Endodermal cell (in vitro differentiated cells): ENCODE data around the gene RBM4. TPM values are rescaled to one million over a fixed set of nuclear protein-coding genes. Genes with fewer than 3 reads are reported as not detected.

Source experiments
- DNase-seq: peaks from one replicate; pipeline ENCODE4 v3.0.0-alpha.2; 2017
- H3K27ac ChIP-seq: 2 replicates; pipeline ENCODE4 v1.5.1; 2013; ENCODE audit warnings: mild to moderate bottlenecking, low read depth, low read length, moderate library complexity
- H3K27me3 ChIP-seq: 2 replicates; pipeline ENCODE4 v1.6.1; 2013; ENCODE audit warnings: mild to moderate bottlenecking, low read length, moderate library complexity; ENCODE audit not compliant: insufficient read depth, control insufficient read depth, poor library complexity, severe bottlenecking
- H3K36me3 ChIP-seq: 2 replicates; pipeline ENCODE4 v1.7.0; 2013; ENCODE audit warnings: mild to moderate bottlenecking, low read length, moderate library complexity; ENCODE audit not compliant: control insufficient read depth, insufficient read depth
- H3K4me1 ChIP-seq: one replicate; pipeline ENCODE4 v1.7.0; 2013; ENCODE audit warnings: low read length; ENCODE audit not compliant: control insufficient read depth, insufficient read depth
- H3K4me3 ChIP-seq: 2 replicates; pipeline ENCODE4 v1.5.1; 2013; ENCODE audit warnings: mild to moderate bottlenecking, low read length, moderate library complexity
- H3K9ac ChIP-seq: 2 replicates; pipeline ENCODE4 v1.6.1; 2013; ENCODE audit warnings: mild to moderate bottlenecking, low read length, moderate library complexity; ENCODE audit not compliant: poor library complexity, severe bottlenecking; ENCODE audit errors: extremely low read depth
- H3K9me3 ChIP-seq: 2 replicates; pipeline ENCODE4 v1.6.1; 2013; ENCODE audit warnings: mild to moderate bottlenecking, low read length, moderate library complexity; ENCODE audit not compliant: control insufficient read depth
- H3K27ac Mint-ChIP-seq: 2 replicates; pipeline ENCODE4 v1.8.0; 2020; ENCODE audit warnings: mixed read lengths
- H3K27me3 Mint-ChIP-seq: 2 replicates; pipeline ENCODE4 v1.8.0; 2021; ENCODE audit warnings: mild to moderate bottlenecking, mixed read lengths; ENCODE audit not compliant: insufficient read depth
- H3K36me3 Mint-ChIP-seq: 2 replicates; pipeline ENCODE4 v1.8.0; 2020; ENCODE audit warnings: low read depth, mixed read lengths
- H3K4me1 Mint-ChIP-seq: 2 replicates; pipeline ENCODE4 v1.8.0; 2020; ENCODE audit warnings: mixed read lengths
- H3K4me3 Mint-ChIP-seq: 2 replicates; pipeline ENCODE4 v1.8.0; 2020; ENCODE audit warnings: mild to moderate bottlenecking, moderate library complexity, mixed read lengths
- H3K9me3 Mint-ChIP-seq: 2 replicates; pipeline ENCODE4 v1.8.0; 2020; ENCODE audit warnings: mild to moderate bottlenecking, mixed read lengths
- WGBS, 2 experiments: methylation state at CpG; one replicate each; pipeline versions ENCODE4 v1.1.5 to v1.1.7; 2013; ENCODE audit warnings: missing lambda C conversion rate in 2 of 2, mixed read lengths in 1 of 2; ENCODE audit not compliant: insufficient coverage in 1 of 2, insufficient read length in 1 of 2; 5-methylcytosine and 5-hydroxymethylcytosine counted together
- total RNA-seq, 2 donors: library from RNA; stranded (reverse); fragmentation: NEBNext Ultra II Directional in 1 of 2; extraction: Animal tissue kit (Norgen Biotek cat#: 25700) in 1 of 2; gene quantifications; 2 replicates in 1 of 2; 3 replicates in 1 of 2; pipeline ENCODE4 v1.2.1, GENCODE V29; 2021
- TF ChIP-seq, protein P1 (sequence below): fragments of 200-600 bp; sonication (generic); conservative IDR thresholded peaks from 2 replicates; pipeline ENCODE4 v1.5.0; 2021; ENCODE audit warnings: antibody characterized with exemption, mild to moderate bottlenecking

Gene RBM4
- total RNA-seq, 2 donors from 2014 or later = 151 to 191 TPM

DNA sequence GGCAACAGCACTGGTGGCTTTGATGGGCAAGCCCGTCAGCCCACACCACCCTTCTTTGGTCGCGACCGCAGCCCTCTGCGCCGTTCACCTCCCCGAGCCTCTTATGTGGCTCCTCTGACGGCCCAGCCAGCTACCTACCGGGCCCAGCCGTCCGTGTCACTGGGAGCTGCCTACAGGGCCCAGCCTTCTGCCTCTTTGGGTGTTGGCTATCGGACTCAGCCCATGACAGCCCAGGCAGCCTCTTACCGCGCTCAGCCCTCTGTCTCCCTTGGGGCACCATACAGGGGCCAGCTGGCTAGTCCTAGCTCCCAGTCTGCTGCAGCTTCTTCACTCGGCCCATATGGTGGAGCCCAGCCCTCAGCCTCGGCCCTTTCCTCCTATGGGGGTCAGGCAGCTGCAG lies 14.1 kb upstream of the RBM4 start:
- DNase-seq = no peak
- Histone ChIP-seq H3K36me3 (peaks cover 85% of the 10 kb centered on the region), H3K27ac (no peak overlapping the region), H3K4me3 (no peak overlapping the region), H3K4me1 (peaks cover 6% of the 10 kb centered on the region), H3K9me3 (no peaks in the 10 kb centered on the region), H3K27me3 (no peaks in the 10 kb centered on the region), H3K9ac (no peak overlapping the region)
- Mint-ChIP-seq H3K27me3 (no peaks in the 10 kb centered on the region), H3K4me1 (peaks cover 15% of the 10 kb centered on the region), H3K9me3 (no peaks in the 10 kb centered on the region), H3K27ac (no peak overlapping the region), H3K36me3 (peaks cover 71% of the 10 kb centered on the region), H3K4me3 (no peak overlapping the region)
- TF ChIP-seq, protein P1, sequence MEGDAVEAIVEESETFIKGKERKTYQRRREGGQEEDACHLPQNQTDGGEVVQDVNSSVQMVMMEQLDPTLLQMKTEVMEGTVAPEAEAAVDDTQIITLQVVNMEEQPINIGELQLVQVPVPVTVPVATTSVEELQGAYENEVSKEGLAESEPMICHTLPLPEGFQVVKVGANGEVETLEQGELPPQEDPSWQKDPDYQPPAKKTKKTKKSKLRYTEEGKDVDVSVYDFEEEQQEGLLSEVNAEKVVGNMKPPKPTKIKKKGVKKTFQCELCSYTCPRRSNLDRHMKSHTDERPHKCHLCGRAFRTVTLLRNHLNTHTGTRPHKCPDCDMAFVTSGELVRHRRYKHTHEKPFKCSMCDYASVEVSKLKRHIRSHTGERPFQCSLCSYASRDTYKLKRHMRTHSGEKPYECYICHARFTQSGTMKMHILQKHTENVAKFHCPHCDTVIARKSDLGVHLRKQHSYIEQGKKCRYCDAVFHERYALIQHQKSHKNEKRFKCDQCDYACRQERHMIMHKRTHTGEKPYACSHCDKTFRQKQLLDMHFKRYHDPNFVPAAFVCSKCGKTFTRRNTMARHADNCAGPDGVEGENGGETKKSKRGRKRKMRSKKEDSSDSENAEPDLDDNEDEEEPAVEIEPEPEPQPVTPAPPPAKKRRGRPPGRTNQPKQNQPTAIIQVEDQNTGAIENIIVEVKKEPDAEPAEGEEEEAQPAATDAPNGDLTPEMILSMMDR = no peak
- 94 to 96% methylated on average over 14 to 16 of the region's 16 CpGs for WGBS, 2 experiments

DNA sequence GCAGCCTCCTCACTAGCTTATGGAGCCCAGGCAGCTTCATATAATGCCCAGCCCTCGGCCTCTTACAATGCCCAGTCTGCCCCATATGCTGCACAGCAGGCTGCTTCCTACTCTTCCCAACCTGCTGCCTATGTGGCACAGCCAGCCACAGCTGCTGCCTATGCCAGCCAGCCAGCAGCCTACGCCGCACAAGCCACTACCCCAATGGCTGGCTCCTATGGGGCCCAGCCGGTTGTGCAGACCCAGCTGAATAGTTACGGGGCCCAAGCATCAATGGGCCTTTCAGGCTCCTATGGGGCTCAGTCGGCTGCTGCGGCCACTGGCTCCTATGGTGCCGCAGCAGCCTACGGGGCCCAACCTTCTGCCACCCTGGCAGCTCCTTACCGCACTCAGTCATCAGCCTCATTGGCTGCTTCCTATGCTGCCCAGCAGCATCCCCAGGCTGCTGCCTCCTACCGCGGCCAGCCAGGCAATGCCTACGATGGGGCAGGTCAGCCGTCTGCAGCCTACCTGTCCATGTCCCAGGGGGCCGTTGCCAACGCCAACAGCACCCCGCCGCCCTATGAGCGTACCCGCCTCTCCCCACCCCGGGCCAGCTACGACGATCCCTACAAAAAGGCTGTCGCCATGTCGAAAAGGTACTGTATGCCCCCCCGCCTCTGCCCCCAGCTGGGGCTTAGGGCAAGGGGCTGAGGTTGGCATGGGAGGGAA lies 13.3 kb upstream of the RBM4 start:
- H3K27ac ChIP-seq = no peak overlapping the region
- H3K4me1 ChIP-seq = peaks cover 6% of the 10 kb centered on the region
- H3K36me3 ChIP-seq = peaks cover 88% of the 10 kb centered on the region
- H3K9me3 ChIP-seq = no peaks in the 10 kb centered on the region
- H3K27ac Mint-ChIP-seq = no peak overlapping the region
- peaks cover 74% of the 10 kb centered on the region for H3K36me3 Mint-ChIP-seq
- H3K4me3 Mint-ChIP-seq = no peak overlapping the region
- TF ChIP-seq, protein P1 = no peak
- no peak for DNase-seq
- 93 to 97% methylated on average over 23 to 26 of the region's 26 CpGs for WGBS, 2 experiments
- no peaks in the 10 kb centered on the region for H3K27me3 ChIP-seq
- no peak overlapping the region for H3K4me3 ChIP-seq
- no peaks in the 10 kb centered on the region for H3K27me3 Mint-ChIP-seq
- H3K4me1 Mint-ChIP-seq = peaks cover 15% of the 10 kb centered on the region
- H3K9me3 Mint-ChIP-seq = no peaks in the 10 kb centered on the region
- no peak overlapping the region for H3K9ac ChIP-seq

DNA sequence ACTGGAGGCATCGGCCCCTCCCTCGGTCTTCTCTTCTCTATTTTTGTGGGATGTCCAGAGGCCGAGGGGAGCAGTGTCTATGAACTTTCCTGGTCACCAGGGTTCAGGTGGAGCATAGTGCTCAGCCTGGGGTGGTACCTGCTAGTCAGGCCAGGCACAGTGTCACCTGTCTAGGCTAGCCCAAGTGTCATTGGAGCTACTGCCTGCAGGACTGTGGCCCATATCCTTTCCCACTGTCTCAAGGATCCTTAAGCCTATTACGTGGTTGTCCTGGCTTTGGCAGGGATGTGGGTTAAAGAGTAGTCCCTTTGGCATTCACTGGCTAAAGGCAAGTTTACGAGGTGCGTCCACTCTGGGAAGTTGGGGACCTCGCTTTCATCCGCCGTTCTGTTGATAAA lies 12.8 kb upstream of the RBM4 start:
- Histone ChIP-seq H3K27ac (no peak overlapping the region), H3K4me3 (no peak overlapping the region), H3K9me3 (no peaks in the 10 kb centered on the region), H3K36me3 (peaks cover 94% of the 10 kb centered on the region), H3K4me1 (peaks cover 6% of the 10 kb centered on the region), H3K27me3 (no peaks in the 10 kb centered on the region), H3K9ac (no peak overlapping the region)
- 96 to 98% methylated on average over 6 to 9 of the region's 9 CpGs for WGBS, 2 experiments
- no peak for DNase-seq
- Mint-ChIP-seq H3K4me1 (peaks cover 15% of the 10 kb centered on the region), H3K27ac (no peak overlapping the region), H3K9me3 (no peaks in the 10 kb centered on the region), H3K4me3 (no peak overlapping the region), H3K27me3 (no peaks in the 10 kb centered on the region), H3K36me3 (peaks cover 78% of the 10 kb centered on the region)
- TF ChIP-seq, protein P1 = no peak
